IMR-90 (cell line): ENCODE measurements around the gene CTNND2.

Experiments used
- BHLHE40 ChIP-seq: fragments of 150-350 bp; IDR thresholded peaks from 2 replicates; pipeline ENCODE4 v1.6.1; 2016; ENCODE audit warnings: mild to moderate bottlenecking, low read depth, low read length
- CTCF ChIP-seq: conservative IDR thresholded peaks from 2 replicates; pipeline ENCODE4 v1.5.1; 2012; ENCODE audit warnings: mild to moderate bottlenecking, low read depth, low read length, improper control_type of control experiment
- MAFK ChIP-seq: IDR thresholded peaks from 2 replicates; pipeline ENCODE4 v1.6.1; 2012; ENCODE audit warnings: low read depth, low read length, improper control_type of control experiment
- MXI1 ChIP-seq: IDR thresholded peaks from 2 replicates; pipeline ENCODE4 v1.6.1; 2012; ENCODE audit warnings: low read depth, mild to moderate bottlenecking, low read length, moderate library complexity, borderline replicate concordance
- POLR2A ChIP-seq: IDR thresholded peaks from 2 replicates; pipeline ENCODE4 v1.6.1; 2012; ENCODE audit warnings: mild to moderate bottlenecking, low read depth, low read length
- RAD21 ChIP-seq: IDR thresholded peaks from 2 replicates; pipeline ENCODE4 v1.6.1; 2012; ENCODE audit warnings: low read length, improper control_type of control experiment
- SMC3 ChIP-seq: fragments of 150-350 bp; IDR thresholded peaks from 2 replicates; pipeline ENCODE4 v1.6.1; 2016; ENCODE audit warnings: low read depth, mild to moderate bottlenecking, antibody characterized with exemption, low read length, moderate library complexity

DNA sequence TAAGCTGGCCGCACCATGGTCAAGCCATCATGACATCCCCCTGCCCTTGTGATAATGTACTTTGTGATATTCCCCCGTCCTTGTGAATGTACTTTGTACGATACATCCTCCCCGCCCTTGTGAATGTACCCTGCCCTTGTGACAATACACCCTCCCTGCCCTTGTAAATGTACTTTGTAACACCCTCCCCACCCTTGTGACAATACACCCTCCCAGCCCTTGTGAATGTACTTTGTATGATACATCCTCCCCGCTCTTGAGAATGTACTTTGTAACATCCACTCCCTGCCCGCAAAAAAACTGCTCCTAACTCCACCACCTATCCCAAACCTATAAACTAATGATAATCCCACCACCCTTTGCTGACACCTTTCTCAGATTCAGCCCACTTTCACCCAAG is 313.8 kb downstream of the CTNND2 start:
- TF ChIP-seq CTCF (no peak), POLR2A (no peak), SMC3 (no peak), RAD21 (no peak), MXI1 (no peak), MAFK (no peak), BHLHE40 (no peak)
